Gastroesophageal sphincter (tissue), 4 donors: ENCODE measurements around the gene CPED1. TPM values are rescaled to one million over a fixed set of nuclear protein-coding genes. Genes with fewer than 3 reads are reported as not detected.

ENCODE experiments used
- ATAC-seq: fragments of 150-250 bp; one replicate; pipeline ENCODE4 v1.9.1; 2016; ENCODE audit warnings: mild to moderate bottlenecking, moderate library complexity
- H3K27ac ChIP-seq, 4 donors: fragments of 200-600 bp; sonication (generic) in 3 of 4; 1 replicate in 3 of 4; 2 replicates in 1 of 4; pipeline ENCODE4 v1.5.1; 2016 to 2019
- H3K27me3 ChIP-seq: fragments of 200-600 bp; sonication (generic); one replicate; pipeline ENCODE4 v1.5.1; 2019
- H3K36me3 ChIP-seq, 2 donors: fragments of 200-600 bp; sonication (generic); one replicate each; pipeline ENCODE4 v1.5.1; 2019; ENCODE audit warnings: control low read depth in 1 of 2
- H3K4me1 ChIP-seq, 3 donors: fragments of 200-600 bp; sonication (generic); 1 replicate in 2 of 3; 2 replicates in 1 of 3; pipeline ENCODE4 v1.5.1; 2016 to 2019; ENCODE audit warnings: control low read depth in 2 of 3
- H3K4me3 ChIP-seq, 2 donors: fragments of 200-600 bp; sonication (generic); one replicate each; pipeline ENCODE4 v1.5.1; 2019; ENCODE audit warnings: mild to moderate bottlenecking in 1 of 2, moderate library complexity in 1 of 2
- H3K9me3 ChIP-seq, 3 donors: fragments of 200-600 bp; sonication (generic); one replicate each; pipeline ENCODE4 v1.5.1; 2017 to 2019; ENCODE audit warnings: control low read depth in 2 of 3
- EP300 ChIP-seq: sonication (generic); formaldehyde crosslinking; IDR thresholded peaks from one replicate; pipeline ENCODE4 v1.6.1; 2017; ENCODE audit warnings: antibody characterized with exemption, mild to moderate bottlenecking
- POLR2A ChIP-seq, 2 donors: fragments of 450-650 bp; IDR thresholded peaks; one replicate each; pipeline ENCODE4 v1.6.1; 2017; ENCODE audit warnings: antibody characterized with exemption in 2 of 2, mild to moderate bottlenecking in 2 of 2, moderate library complexity in 1 of 2
- POLR2AphosphoS5 ChIP-seq: sonication (generic); formaldehyde crosslinking; IDR thresholded peaks from one replicate; pipeline ENCODE4 v1.6.1; 2017; ENCODE audit warnings: antibody characterized with exemption
- WGBS, 2 donors: methylation state at CpG; one replicate each; pipeline ENCODE4 v1.1.5; 2018; ENCODE audit warnings: low coverage in 1 of 2; 5-methylcytosine and 5-hydroxymethylcytosine counted together
- total RNA-seq, 4 donors: library from RNA; depleted of rRNA; stranded (reverse); fragments of >200 nt; gene quantifications; one replicate each; pipeline ENCODE4 v1.1.0, GENCODE V29; 2016
- TF ChIP-seq, protein P1 (sequence below), 4 experiments: fragments of 200-600 bp in 2 of 4; fragments of 450-650 bp in 2 of 4; sonication (generic) in 1 of 4; IDR thresholded peaks; one replicate each; pipeline ENCODE4 v1.5.1; 2017 to 2019; ENCODE audit warnings: antibody characterized with exemption in 4 of 4, mild to moderate bottlenecking in 2 of 4, moderate library complexity in 2 of 4

Gene CPED1
- total RNA-seq, 4 donors from 2014 or later: 35.1 to 97.7 (median 60.5) TPM

DNA sequence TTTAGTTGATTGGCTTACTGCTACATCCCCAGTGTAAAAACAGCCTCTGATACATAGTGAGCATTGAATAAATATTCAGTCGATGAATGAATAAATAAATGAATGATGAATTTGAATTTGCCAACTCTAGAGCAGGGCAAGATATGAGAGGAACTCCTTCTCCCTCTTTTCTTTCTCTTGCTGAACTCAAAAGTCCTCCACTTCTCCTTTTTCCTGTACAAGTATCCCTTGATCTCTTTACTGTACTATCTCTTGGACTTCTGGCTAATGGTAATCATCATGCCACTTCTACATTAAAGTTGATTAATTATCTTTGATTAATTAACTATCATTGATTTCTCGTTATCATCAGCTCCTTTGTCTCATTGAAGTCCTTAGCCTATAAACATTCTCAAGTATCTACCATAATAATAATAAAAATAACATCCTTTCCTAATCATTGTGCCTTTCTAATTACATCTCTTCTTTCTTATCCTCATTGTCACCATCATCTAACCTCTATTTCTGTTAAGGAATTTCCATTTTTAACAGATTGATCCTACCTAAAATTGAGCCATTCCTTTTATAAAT, 10.6 kb downstream of the CPED1 start:
- WGBS, 2 donors: 67 to 79% methylated on average over 2 of the region's 2 CpGs
- no peaks in the 10 kb centered on the region for H3K27me3 ChIP-seq
- peaks cover 0 to 85% (median under 1%) of the 10 kb centered on the region in 3 donors for H3K4me1 ChIP-seq
- no peak overlapping the region for H3K4me3 ChIP-seq
- H3K27ac ChIP-seq: peak overlapping the region in 1 of 4 donors; percentile 44
- no peak for ATAC-seq
- TF ChIP-seq EP300: no peak
- no peak for TF ChIP-seq POLR2AphosphoS5
- TF ChIP-seq, protein P1, sequence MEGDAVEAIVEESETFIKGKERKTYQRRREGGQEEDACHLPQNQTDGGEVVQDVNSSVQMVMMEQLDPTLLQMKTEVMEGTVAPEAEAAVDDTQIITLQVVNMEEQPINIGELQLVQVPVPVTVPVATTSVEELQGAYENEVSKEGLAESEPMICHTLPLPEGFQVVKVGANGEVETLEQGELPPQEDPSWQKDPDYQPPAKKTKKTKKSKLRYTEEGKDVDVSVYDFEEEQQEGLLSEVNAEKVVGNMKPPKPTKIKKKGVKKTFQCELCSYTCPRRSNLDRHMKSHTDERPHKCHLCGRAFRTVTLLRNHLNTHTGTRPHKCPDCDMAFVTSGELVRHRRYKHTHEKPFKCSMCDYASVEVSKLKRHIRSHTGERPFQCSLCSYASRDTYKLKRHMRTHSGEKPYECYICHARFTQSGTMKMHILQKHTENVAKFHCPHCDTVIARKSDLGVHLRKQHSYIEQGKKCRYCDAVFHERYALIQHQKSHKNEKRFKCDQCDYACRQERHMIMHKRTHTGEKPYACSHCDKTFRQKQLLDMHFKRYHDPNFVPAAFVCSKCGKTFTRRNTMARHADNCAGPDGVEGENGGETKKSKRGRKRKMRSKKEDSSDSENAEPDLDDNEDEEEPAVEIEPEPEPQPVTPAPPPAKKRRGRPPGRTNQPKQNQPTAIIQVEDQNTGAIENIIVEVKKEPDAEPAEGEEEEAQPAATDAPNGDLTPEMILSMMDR (IDR thresholded peaks at IDR 0.05): no peak
- no peak for TF ChIP-seq POLR2A (IDR thresholded peaks at IDR 0.05)
- no peaks in the 10 kb centered on the region for H3K9me3 ChIP-seq
- H3K36me3 ChIP-seq: no peaks in the 10 kb centered on the region

GRCh38 chr7:121000081-121000983, 11.8 kb downstream of the CPED1 start:
- Histone ChIP-seq H3K27me3 (no peaks in the 10 kb centered on the region), H3K4me1 (peaks cover 0 to 86% (median 0%) of the 10 kb centered on the region in 3 donors), H3K4me3 (peak overlapping the region in 1 of 2 donors; percentile 12), H3K36me3 (no peaks in the 10 kb centered on the region), H3K27ac (peak overlapping the region in 3 of 4 donors; percentile 6 to 44 (median 27)), H3K9me3 (no peaks in the 10 kb centered on the region)
- peak; percentile 51 for TF ChIP-seq POLR2AphosphoS5
- no peak for TF ChIP-seq POLR2A (IDR thresholded peaks at IDR 0.05)
- ATAC-seq: no peak
- 57 to 69% methylated on average over 8 to 9 of the region's 9 CpGs for WGBS, 2 donors

DNA sequence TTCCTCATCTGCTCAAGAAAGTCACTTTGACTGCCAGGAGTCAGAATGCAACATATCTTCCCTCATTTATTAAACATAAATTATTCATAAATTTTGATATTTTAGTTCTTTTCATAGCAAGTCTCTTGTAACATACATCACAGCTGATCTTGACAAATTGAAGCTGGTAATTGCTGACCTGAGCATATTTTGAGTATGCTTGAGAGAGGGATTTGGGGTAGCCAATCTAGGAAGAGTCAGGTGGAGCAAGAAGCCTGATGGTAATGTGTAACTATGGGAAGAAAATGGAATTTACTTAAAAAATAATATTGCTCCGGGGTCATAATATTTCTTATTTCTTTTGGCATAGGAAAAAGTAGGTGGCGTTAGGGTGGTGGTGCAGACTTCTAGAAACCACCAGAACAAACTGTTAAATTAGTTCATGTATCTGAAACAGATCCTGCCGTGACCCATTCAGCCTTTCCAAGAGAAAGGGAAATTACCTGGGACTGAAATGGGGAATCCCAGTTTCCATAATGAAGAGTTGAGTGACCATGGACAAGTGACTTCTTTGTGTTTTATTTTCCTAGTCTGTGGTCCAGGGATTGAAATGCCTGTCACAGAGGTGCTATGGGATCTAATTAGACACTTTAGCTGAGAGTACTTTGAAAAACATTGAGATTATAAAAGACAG, 12.9 kb downstream of the CPED1 start:
- H3K9me3 ChIP-seq: no peaks in the 10 kb centered on the region
- WGBS, 2 donors: 55 to 63% methylated on average over 3 of the region's 3 CpGs
- H3K27me3 ChIP-seq: no peaks in the 10 kb centered on the region
- H3K36me3 ChIP-seq: no peaks in the 10 kb centered on the region
- ATAC-seq: no peak
- TF ChIP-seq POLR2AphosphoS5 (no peak), EP300 (no peak)
- peaks cover 0 to 82% (median 0%) of the 10 kb centered on the region in 3 donors for H3K4me1 ChIP-seq
- H3K4me3 ChIP-seq: no peak overlapping the region
- peak overlapping the region in 2 of 4 donors; percentile 30 to 45 for H3K27ac ChIP-seq

DNA sequence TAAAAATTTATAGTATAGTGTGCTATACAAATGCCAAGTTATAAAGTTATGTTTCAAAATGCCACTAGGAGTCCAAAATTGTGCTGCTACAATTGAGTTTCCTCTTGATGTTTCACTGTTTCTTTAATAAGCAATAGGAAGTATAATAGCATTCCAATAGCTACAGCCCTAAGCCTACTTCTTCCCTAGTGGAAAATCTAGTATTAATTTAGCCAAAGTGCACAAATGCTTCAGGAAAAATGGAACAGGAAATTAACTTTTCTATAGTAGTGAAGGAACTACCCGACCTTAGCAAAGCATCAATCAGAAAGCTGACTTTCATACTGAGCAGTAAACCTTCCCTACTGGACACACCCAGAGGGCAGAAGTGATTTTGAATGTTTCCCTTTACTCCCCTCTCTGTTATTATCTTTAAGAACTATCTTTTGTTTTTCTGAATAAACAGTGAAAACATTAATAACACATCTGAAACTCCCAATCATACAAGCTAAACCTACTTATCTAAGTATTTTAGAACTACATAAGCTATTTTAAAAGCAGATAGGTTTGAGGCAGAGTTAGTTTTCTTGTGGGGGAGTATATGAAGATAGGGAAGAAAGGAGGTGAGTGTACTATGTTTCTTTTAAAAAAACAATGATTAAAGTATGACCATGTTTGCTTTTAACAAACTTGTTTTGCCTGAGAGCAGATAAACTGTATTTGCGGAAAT, 13.7 kb downstream of the CPED1 start:
- Histone ChIP-seq H3K4me1 (peaks cover 0 to 80% (median 0%) of the 10 kb centered on the region in 3 donors), H3K4me3 (no peak overlapping the region), H3K27ac (peak overlapping the region in 2 of 4 donors; percentile 30 to 45), H3K27me3 (no peaks in the 10 kb centered on the region), H3K36me3 (no peaks in the 10 kb centered on the region), H3K9me3 (no peaks in the 10 kb centered on the region)
- TF ChIP-seq, protein P1 (IDR thresholded peaks at IDR 0.05): no peak
- TF ChIP-seq POLR2A (IDR thresholded peaks at IDR 0.05) (no peak), EP300 (no peak), POLR2AphosphoS5 (no peak)
- ATAC-seq: no peak
- 57 to 69% methylated on average over 2 of the region's 2 CpGs for WGBS, 2 donors

GRCh38 chr7:121002757-121003200, 14.3 kb downstream of the CPED1 start:
- H3K4me3 ChIP-seq: no peak overlapping the region
- no peaks in the 10 kb centered on the region for H3K9me3 ChIP-seq
- ATAC-seq: no peak
- WGBS, 2 donors: 77 to 82% methylated on average over 4 to 5 of the region's 5 CpGs
- no peaks in the 10 kb centered on the region for H3K36me3 ChIP-seq
- peaks cover 0 to 76% (median 0%) of the 10 kb centered on the region in 3 donors for H3K4me1 ChIP-seq
- no peaks in the 10 kb centered on the region for H3K27me3 ChIP-seq
- no peak for TF ChIP-seq POLR2A (IDR thresholded peaks at IDR 0.05)
- TF ChIP-seq, protein P1 (IDR thresholded peaks at IDR 0.05): no peak
- TF ChIP-seq EP300: no peak
- no peak for TF ChIP-seq POLR2AphosphoS5
- H3K27ac ChIP-seq: no peak overlapping the region
